Measurements from ENCODE around the gene RAB13. TPM values are rescaled to one million over a fixed set of nuclear protein-coding genes. Genes with fewer than 3 reads are reported as not detected.
A peak's percentile ranks its signal among the peaks of the same experiment; 100 is the strongest.
"Not testable (repeated sequence)": the region's sequence is repeated elsewhere in the genome, so short reads cannot be mapped to it uniquely, and the experiment has no call there.

RAB13 gene
- 122 and 130 TPM in 2 replicates for total RNA-seq (2021)
- long read RNA-seq, transcript RAB13-201 (8 exons, 1,176 nt) = major isoform, 141 of 146 reads
- long read RNA-seq, partial matches to known transcripts = 1 of 146 reads
- long read RNA-seq, other reads (novel, unspliced or antisense) = 0 of 146 reads

DNA sequence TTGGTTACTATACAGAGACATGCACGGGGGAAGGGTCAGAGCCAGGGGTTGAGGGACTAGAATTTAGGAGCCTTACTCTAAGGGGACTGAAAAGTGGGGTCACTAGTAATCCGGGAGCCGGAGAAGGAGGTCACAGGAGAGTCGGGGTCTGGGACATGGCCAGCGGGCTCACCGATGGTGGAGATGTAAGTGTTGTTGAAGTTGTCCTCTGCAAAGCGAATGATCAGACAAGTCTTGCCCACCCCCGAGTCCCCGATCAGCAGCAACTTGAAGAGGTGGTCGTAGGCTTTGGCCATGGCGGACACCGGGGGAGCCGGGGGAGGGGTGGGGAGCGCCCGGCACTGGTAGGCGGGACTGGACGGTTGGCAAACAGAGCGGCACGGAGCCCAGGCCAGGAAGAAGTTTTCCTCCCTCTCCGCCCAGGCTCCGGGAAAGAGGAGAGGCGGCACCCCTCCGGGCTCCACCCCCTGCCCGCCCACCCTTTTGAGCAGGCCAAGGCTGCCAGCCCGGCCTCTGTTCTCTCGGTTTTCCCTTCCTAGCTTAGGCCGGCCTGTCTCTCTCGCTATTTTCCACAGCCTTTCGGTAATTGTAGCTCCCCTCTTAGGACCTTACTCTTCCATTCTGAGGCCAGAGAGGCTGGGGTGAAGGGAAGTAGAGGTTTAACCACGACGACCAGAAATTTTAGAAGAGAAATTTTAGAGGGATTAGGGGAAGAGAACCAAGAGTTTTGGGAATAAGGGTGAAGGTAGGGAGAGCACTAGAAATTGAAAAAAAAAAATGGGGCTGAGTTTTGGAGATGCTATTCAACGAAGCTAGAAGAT, at the start of gene RAB13:
TSS of gene RAB13 (minus strand) at position 399 of the 821 bp plus-strand sequence. CDS start at position 296, 103 bp downstream.
- Mint-ChIP-seq H3K27ac (peak within 1 kb of the TSS; percentile 97), H3K27me3 (ENCODE audit: low read depth) (no peaks in the 10 kb centered on the region), H3K9me3 (no peaks in the 10 kb centered on the region; a peak in 1 of 5 replicates), H3K36me3 (ENCODE audit: insufficient read depth in 1 of 3, low read depth in 3 of 3) (peaks cover 18 to 36% (median 34%) of the 10 kb centered on the region in 3 experiments), H3K4me3 (peak within 1 kb of the TSS; percentile 88 to 97), H3K4me1 (peaks cover 17 to 18% of the 10 kb centered on the region in 2 experiments)
- H2AK5ac ChIP-seq (ENCODE audit: insufficient read length, low read length) = no peak within 1 kb of the TSS
- no CpG with 5 or more reads among the region's 32 CpGs for WGBS (ENCODE audit: extremely low coverage, insufficient read length, low lambda C conversion rate)
- peak within 1 kb of the TSS; percentile 22 for H3K18ac ChIP-seq (ENCODE audit: insufficient read length, low read depth, low read length)
- no peak within 1 kb of the TSS for H4K8ac ChIP-seq (replicated peaks; ENCODE audit: insufficient read length, low read depth, low read length)
- H3K79me2 ChIP-seq (ENCODE audit: insufficient read depth, low read length) = peaks cover 3% of the 10 kb centered on the region; the same call in 1 of the 2 replicates
- no peaks in the 10 kb centered on the region for H3K79me1 ChIP-seq (ENCODE audit: insufficient read depth, low read depth, low read length, poor library complexity, severe bottlenecking)
- no peak within 1 kb of the TSS for H3K23ac ChIP-seq (ENCODE audit: insufficient read length, low read depth, low read length)
- no peak within 1 kb of the TSS for H3K56ac ChIP-seq (ENCODE audit: insufficient read length, low read depth, low read length)
- H2AFZ ChIP-seq (ENCODE audit: low read length) = peak within 1 kb of the TSS; percentile 100
- H3K9ac ChIP-seq (ENCODE audit: extremely low read depth, insufficient read length, low read length) = peak within 1 kb of the TSS; percentile 80
- no peaks in the 10 kb centered on the region for H3K9me3 ChIP-seq (ENCODE audit: control insufficient read depth, low read depth, low read length)
- no peak within 1 kb of the TSS for H3K4ac ChIP-seq (ENCODE audit: low read depth, low read length)
- H3K27me3 ChIP-seq (ENCODE audit: insufficient read depth, low read length) = no peaks in the 10 kb centered on the region
- no peak within 1 kb of the TSS for H2BK120ac ChIP-seq (ENCODE audit: low read depth, low read length, poor library complexity, severe bottlenecking)
- H4K5ac ChIP-seq (ENCODE audit: insufficient read length, low read depth, low read length) = no peak within 1 kb of the TSS
- H3K4me2 ChIP-seq (ENCODE audit: insufficient read depth, insufficient read length, low read length) = peak within 1 kb of the TSS; percentile 84
- no peak within 1 kb of the TSS for H2BK12ac ChIP-seq (ENCODE audit: insufficient read length, low read depth, low read length)
- TF ChIP-seq CTCF (conservative IDR thresholded peaks at IDR 0.05) = no peak
- H2BK5ac ChIP-seq (ENCODE audit: insufficient read length, low read length) = no peak within 1 kb of the TSS
- no peak within 1 kb of the TSS for H2BK15ac ChIP-seq (ENCODE audit: low read depth, low read length)
- H4K20me1 ChIP-seq (ENCODE audit: control insufficient read depth, insufficient read depth, insufficient read length) = no peaks in the 10 kb centered on the region
- H3K4me1 ChIP-seq (ENCODE audit: insufficient read depth, low read length) = no peaks in the 10 kb centered on the region
- no peak within 1 kb of the TSS for H3T11ph ChIP-seq (ENCODE audit: low read length)
- peak; percentile 93 for DNase-seq
- no peak within 1 kb of the TSS for H3K27ac ChIP-seq (ENCODE audit: insufficient read length, low read depth, low read length)
- no peak within 1 kb of the TSS for H2BK20ac ChIP-seq (ENCODE audit: low read depth, low read length, poor library complexity, severe bottlenecking)
- H4K91ac ChIP-seq (ENCODE audit: insufficient read length, low read depth, low read length) = no peak within 1 kb of the TSS
- H3K14ac ChIP-seq (ENCODE audit: insufficient read depth, low read length) = peak within 1 kb of the TSS; percentile 34
- peaks cover 18% of the 10 kb centered on the region for H3K23me2 ChIP-seq (ENCODE audit: insufficient read length, low read depth, low read length, poor library complexity, severe bottlenecking)

GRCh38 chr1:154033697-154034096, 47.6 kb upstream of the RAB13 start:
- H3K4me1 Mint-ChIP-seq; H3K23ac ChIP-seq (ENCODE audit: insufficient read length, low read depth, low read length); H2AFZ ChIP-seq (ENCODE audit: low read length); H3K4me1 ChIP-seq (ENCODE audit: insufficient read depth, low read length); H3K23me2 ChIP-seq (ENCODE audit: insufficient read length, low read depth, low read length, poor library complexity, severe bottlenecking); H4K8ac ChIP-seq (replicated peaks; ENCODE audit: insufficient read length, low read depth, low read length); H3K79me2 ChIP-seq (ENCODE audit: insufficient read depth, low read length); H3K9me3 Mint-ChIP-seq; H3K4me3 Mint-ChIP-seq; H4K91ac ChIP-seq (ENCODE audit: insufficient read length, low read depth, low read length); H3K4ac ChIP-seq (ENCODE audit: low read depth, low read length); H4K20me1 ChIP-seq (ENCODE audit: control insufficient read depth, insufficient read depth, insufficient read length); H2BK5ac ChIP-seq (ENCODE audit: insufficient read length, low read length); H3K36me3 Mint-ChIP-seq (ENCODE audit: insufficient read depth in 1 of 3, low read depth in 3 of 3); H2BK15ac ChIP-seq (ENCODE audit: low read depth, low read length); H3T11ph ChIP-seq (ENCODE audit: low read length); H3K4me2 ChIP-seq (ENCODE audit: insufficient read depth, insufficient read length, low read length); H4K5ac ChIP-seq (ENCODE audit: insufficient read length, low read depth, low read length); H2BK12ac ChIP-seq (ENCODE audit: insufficient read length, low read depth, low read length); H3K27me3 ChIP-seq (ENCODE audit: insufficient read depth, low read length); DNase-seq; H3K56ac ChIP-seq (ENCODE audit: insufficient read length, low read depth, low read length); H3K79me1 ChIP-seq (ENCODE audit: insufficient read depth, low read depth, low read length, poor library complexity, severe bottlenecking); H3K9me3 ChIP-seq (ENCODE audit: control insufficient read depth, low read depth, low read length); H2BK20ac ChIP-seq (ENCODE audit: low read depth, low read length, poor library complexity, severe bottlenecking); H2AK5ac ChIP-seq (ENCODE audit: insufficient read length, low read length); H3K27ac Mint-ChIP-seq; H3K9ac ChIP-seq (ENCODE audit: extremely low read depth, insufficient read length, low read length); H2BK120ac ChIP-seq (ENCODE audit: low read depth, low read length, poor library complexity, severe bottlenecking); H3K14ac ChIP-seq (ENCODE audit: insufficient read depth, low read length); H3K18ac ChIP-seq (ENCODE audit: insufficient read length, low read depth, low read length); H3K27me3 Mint-ChIP-seq (ENCODE audit: low read depth); H3K27ac ChIP-seq (ENCODE audit: insufficient read length, low read depth, low read length): not testable (repeated sequence)
- no CpG with 5 or more reads among the region's 1 CpG for WGBS (ENCODE audit: extremely low coverage, insufficient read length, low lambda C conversion rate)

All from H9 (cell line).